Measurements from ENCODE around the gene PTPRM. TPM values are rescaled to one million over a fixed set of nuclear protein-coding genes. Genes with fewer than 3 reads are reported as not detected.

The PTPRM gene
- total and polyA plus RNA-seq, 2 of the 8 experiments (the other 6 are each of a cell fraction or from before 2014, with no cell fraction given), result 4.1 to 7.0 TPM

DNA sequence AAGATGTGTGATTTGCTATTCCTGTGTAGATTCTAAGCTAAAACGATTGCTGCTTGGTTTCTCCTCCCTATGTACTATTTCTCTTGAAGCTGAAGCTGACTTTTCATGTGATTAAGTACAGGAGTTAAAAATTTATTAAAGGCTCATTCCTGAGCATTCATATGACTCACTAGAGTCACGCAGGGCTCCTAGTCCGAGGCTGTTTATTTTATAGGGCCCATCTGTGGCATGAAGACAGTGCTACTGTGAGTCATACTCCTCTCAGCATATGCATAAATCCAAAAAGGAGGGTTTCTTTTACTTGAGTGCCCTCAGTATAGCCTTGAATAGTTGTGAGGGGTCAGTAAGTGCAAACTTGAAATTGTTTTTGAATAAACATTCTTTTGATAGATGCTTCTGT is 378.8 kb downstream of the PTPRM start:
- Histone ChIP-seq H3K23me2 (ENCODE audit: low read depth, low read length) (no peaks in the 10 kb centered on the region), H2BK20ac (ENCODE audit: low read length) (no peak overlapping the region), H3K36me3 (ENCODE audit: control insufficient read depth in 2 of 4, insufficient read depth in 4 of 4, low read length in 3 of 4) (no peaks in the 10 kb centered on the region), H4K5ac (ENCODE audit: insufficient read length, low read depth, low read length) (no peak overlapping the region), H4K91ac (replicated peaks; ENCODE audit: insufficient read length, low read length) (no peak overlapping the region), H3K79me2 (ENCODE audit: control insufficient read depth in 1 of 2, insufficient read depth in 2 of 2, low read length in 2 of 2) (no peaks in the 10 kb centered on the region), H3K4ac (replicated peaks; ENCODE audit: insufficient read length, low read depth, low read length) (no peak overlapping the region), H3K18ac (ENCODE audit: extremely low read depth, low read length) (no peak overlapping the region), H2BK120ac (replicated peaks; ENCODE audit: low read depth, low read length) (no peak overlapping the region), H3K23ac (ENCODE audit: insufficient read length) (no peak overlapping the region), H3K27ac (ENCODE audit: low read depth, low read length) (no peak overlapping the region), H4K20me1 (replicated peaks in 1 of 2; ENCODE audit: control insufficient read depth in 1 of 2, insufficient read depth in 2 of 2, low read length in 2 of 2) (no peaks in the 10 kb centered on the region), H3K56ac (replicated peaks; ENCODE audit: insufficient read length, low read depth, low read length) (no peak overlapping the region), H2BK15ac (ENCODE audit: low read length) (no peak overlapping the region), H3K9me3 (ENCODE audit: insufficient read depth in 2 of 2, low read depth in 1 of 2, low read length in 1 of 2) (no peaks in the 10 kb centered on the region), H2AFZ (ENCODE audit: low read length) (no peak overlapping the region), H3K9ac (replicated peaks in 1 of 4; ENCODE audit: extremely low read depth in 1 of 4, low read depth in 3 of 4, low read length in 3 of 4) (no peak overlapping the region), H3K27me3 (replicated peaks in 1 of 4; ENCODE audit: control insufficient read depth in 3 of 4, extremely low read depth in 1 of 4, insufficient read depth in 3 of 4, low read length in 3 of 4) (no peaks in the 10 kb centered on the region), H3K79me1 (ENCODE audit: low read depth, low read length) (no peaks in the 10 kb centered on the region), H2AK5ac (ENCODE audit: low read depth, low read length) (no peak overlapping the region), H3K14ac (ENCODE audit: insufficient read length) (no peak overlapping the region), H3K4me3 (ENCODE audit: extremely low read depth in 1 of 4, insufficient read depth in 2 of 4, low read depth in 3 of 4, low read length in 4 of 4) (no peak overlapping the region), H2BK5ac (ENCODE audit: low read depth, low read length) (no peak overlapping the region), H4K8ac (ENCODE audit: extremely low read depth, insufficient read depth, low read length) (no peak overlapping the region), H3K4me2 (ENCODE audit: insufficient read depth in 1 of 2, low read depth in 2 of 2, low read length in 2 of 2) (no peak overlapping the region), H3K4me1 (replicated peaks in 1 of 4; ENCODE audit: control insufficient read depth in 3 of 4, insufficient read depth in 4 of 4, low read length in 3 of 4) (peaks cover 0 to 3% (median 1%) of the 10 kb centered on the region in 4 experiments; a peak in 1 of 7 replicates), H2BK12ac (ENCODE audit: low read depth, low read length) (no peak overlapping the region)
- FAIRE-seq (no peak), DNase-seq (ENCODE audit: low read depth in 1 of 2, low spot score in 2 of 2) (no peak)
- ChIA-PET CTCF (ENCODE audit: partially characterized antibody) (no interaction called here), POLR2A (ENCODE audit: partially characterized antibody) (no interaction called here)
- no peak for TF ChIP-seq SRF (IDR thresholded peaks at IDR 0.05; ENCODE audit: low read depth, low read length)
- TF ChIP-seq POLR2A (IDR thresholded peaks at IDR 0.05; ENCODE audit: control extremely low read depth in 1 of 2, low read depth in 2 of 2, low read length in 2 of 2), result no peak
- TF ChIP-seq RFX5 (IDR thresholded peaks at IDR 0.05; ENCODE audit: borderline replicate concordance, low read depth, low read length), result no peak
- no peak for TF ChIP-seq TEAD4 (IDR thresholded peaks at IDR 0.05; ENCODE audit: low read depth, low read length)
- WGBS, 2 experiments (ENCODE audit: extremely low coverage in 1 of 2, insufficient coverage in 1 of 2, insufficient read length in 1 of 2, insufficient replicate concordance in 2 of 2, low coverage in 1 of 2, low lambda C conversion rate in 2 of 2, missing lambda C conversion rate in 1 of 2), result 84% methylated on average over 3 of the region's 3 CpGs; no CpG with 5 or more reads in 1 of the 2 experiments
